H1 (cell line): ENCODE results near the gene OSGEPL1. TPM values are rescaled to one million over a fixed set of nuclear protein-coding genes. Genes with fewer than 3 reads are reported as not detected.

Experiments used
- CBX5 ChIP-seq: fragments of 300-800, 300-1000 bp; sonication (generic); IDR thresholded peaks from 2 replicates; pipeline ENCODE4 v1.7.1; 2016; ENCODE audit warnings: antibody characterized with exemption, low read length, low read depth
- CHD1 ChIP-seq: IDR thresholded peaks from 2 replicates; pipeline ENCODE4 v1.6.1; 2012; ENCODE audit warnings: low read depth, low read length, improper control_type of control experiment
- CHD7 ChIP-seq: fragments of 300-600 bp; sonication (generic); IDR thresholded peaks from 2 replicates; pipeline ENCODE4 v1.7.1; 2012; ENCODE audit warnings: low read length, moderate library complexity, mild to moderate bottlenecking, inconsistent platforms; ENCODE audit not compliant: insufficient replicate concordance
- KDM5A ChIP-seq: fragments of 200-600 bp; IDR thresholded peaks from 2 replicates; pipeline ENCODE4 v1.7.1; 2012; ENCODE audit warnings: mild to moderate bottlenecking, low read length, inconsistent platforms, mixed read lengths
- MAX ChIP-seq: IDR thresholded peaks from 2 replicates; pipeline ENCODE4 v1.6.1; 2012; ENCODE audit warnings: inconsistent platforms
- TEAD4 ChIP-seq: IDR thresholded peaks from 2 replicates; pipeline ENCODE4 v1.6.1; 2012; ENCODE audit warnings: low read depth, low read length, inconsistent platforms, mixed read lengths
- polyA plus RNA-seq, 7 experiments: library from polyadenylated mRNA; depleted of rRNA in 3 of 7; stranded (reverse) in 5 of 7; unstranded in 2 of 7; fragments of >200 nt in 5 of 7; fragments of 200-250 nt in 2 of 7; gene quantifications; 1 replicate in 5 of 7; 2 replicates in 1 of 7; 4 replicates in 1 of 7; pipeline versions ENCODE4 v1.2.1 to v1.2.3, GENCODE V29; 2011 to 2013; ENCODE audit warnings: missing spikeins in 2 of 7, mixed read lengths in 2 of 7
- total RNA-seq: library from RNA; stranded (reverse); fragmentation: NEBNext Ultra II Directional; extraction: Animal tissue kit (Norgen Biotek cat#: 25700); gene quantifications from 2 replicates; pipeline ENCODE4 v1.2.1, GENCODE V29; 2021

OSGEPL1 gene
- total and polyA plus RNA-seq, 2 of the 8 experiments (the other 6 are each of a cell fraction or from before 2014, with no cell fraction given), result 7.1 to 15.7 TPM

- TF ChIP-seq CHD7 (no peak), CBX5 (no peak), MAX (no peak), CHD1 (no peak), TEAD4 (no peak), KDM5A (no peak)
Measured at GRCh38 chr2:189726849-189727248, 35.7 kb downstream of the OSGEPL1 start (continued).
